GM20431 (cell line): Measurements from ENCODE around the gene ZNF785.

Experiments used
- in situ Hi-C: fragments of 300-500 bp; cut with MseI, MboI; formaldehyde crosslinking; loops from one replicate; pipeline ENCODE4 v1.15.0; 2020; ENCODE audit warnings: low sequenced_read_pairs; ENCODE audit not compliant: unreplicated experiment

Gene ZNF785

DNA sequence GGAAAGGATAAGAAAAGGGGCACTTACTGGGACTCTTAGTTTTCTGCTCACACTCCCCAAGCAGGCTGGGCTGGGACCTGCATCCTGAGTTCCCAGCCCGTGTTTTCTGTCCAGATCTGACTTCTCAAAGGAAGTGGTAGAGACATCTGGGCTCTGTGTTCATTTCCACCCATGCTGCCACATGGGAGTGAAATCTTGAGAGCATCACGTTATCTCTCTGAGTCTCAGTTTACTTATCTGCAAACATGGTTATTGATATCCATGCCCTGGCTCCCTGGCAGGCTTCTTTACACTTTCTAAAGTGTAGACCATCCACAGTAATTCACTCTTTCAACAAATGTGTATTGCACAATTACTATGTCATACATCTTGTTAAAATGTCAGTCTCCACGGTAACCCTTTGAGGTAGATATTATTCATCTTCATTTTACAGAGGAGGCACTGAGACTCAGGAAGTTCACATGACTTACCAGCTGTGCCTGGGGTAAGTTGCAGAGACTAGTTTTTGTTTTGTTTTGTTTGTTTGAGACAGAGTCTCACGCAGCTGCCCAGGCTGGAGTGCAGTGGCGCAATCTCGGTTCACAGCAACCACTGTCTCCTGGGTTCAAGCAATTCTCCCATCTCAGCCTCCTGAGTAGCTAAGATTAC lies 17.4 kb downstream of the ZNF785 start:
- in situ Hi-C loops: no loop called here

- in situ Hi-C loops: no loop called here
Observed at GRCh38 chr16:30567160-30567990, 18.1 kb downstream of the ZNF785 start.

- in situ Hi-C loops: no loop called here
Observed at GRCh38 chr16:30566531-30566930, 19.0 kb downstream of the ZNF785 start.

- in situ Hi-C loops: no loop called here
Observed at GRCh38 chr16:30565984-30566383, 19.5 kb downstream of the ZNF785 start.

- in situ Hi-C loops: no loop called here
Observed at GRCh38 chr16:30565526-30565925, 20.0 kb downstream of the ZNF785 start.

GRCh38 chr16:30562021-30562420 lies 23.5 kb downstream of the ZNF785 start:
- in situ Hi-C loops: no loop called here

DNA sequence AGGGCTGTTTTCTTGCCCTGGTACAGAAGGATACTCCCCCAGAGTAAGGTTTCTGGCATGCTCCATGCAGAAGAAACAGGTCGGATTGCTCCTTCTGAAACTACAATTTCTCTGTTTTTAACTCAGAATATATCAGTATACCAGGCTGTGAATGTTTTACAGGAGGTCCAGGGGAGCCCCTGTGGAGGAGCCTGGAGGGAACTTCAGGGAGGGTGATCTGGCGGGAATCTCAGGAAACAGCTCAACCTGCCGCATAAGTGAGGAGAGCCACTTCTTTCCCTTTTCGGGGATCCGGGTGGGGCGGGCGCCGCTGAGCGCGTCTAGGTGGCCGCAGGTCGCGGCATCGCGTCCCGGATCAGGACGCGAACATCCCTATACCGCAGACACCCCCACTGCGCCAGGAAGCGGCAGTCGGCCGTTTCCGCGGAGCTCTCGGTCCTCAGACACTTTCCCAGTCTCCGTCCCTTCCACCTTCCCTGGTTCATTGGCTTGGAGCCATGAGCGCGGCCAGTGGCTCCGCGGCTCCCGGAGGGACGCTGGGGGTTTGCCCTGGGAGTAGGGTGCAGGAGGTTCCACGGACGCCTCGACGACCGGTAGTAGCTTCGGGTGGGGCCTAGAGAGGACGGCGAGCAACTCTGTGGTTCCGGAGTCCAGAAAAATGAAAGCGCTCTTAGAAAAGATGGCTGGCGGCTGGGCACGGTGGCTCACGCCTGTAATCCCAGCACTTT lies 24.2 kb downstream of the ZNF785 start:
- in situ Hi-C loops: no loop called here

GRCh38 chr16:30559690-30560089 lies 25.8 kb downstream of the ZNF785 start:
- in situ Hi-C loops: no loop called here

GRCh38 chr16:30558789-30559377 lies 26.6 kb downstream of the ZNF785 start:
- in situ Hi-C loops: no loop called here

GRCh38 chr16:30557957-30558788 lies 27.3 kb downstream of the ZNF785 start, which contains the start of gene ZNF764:
Gene ZNF764 (minus strand): TSS chr16:30558374. CDS start chr16:30558182, 192 bp downstream.
- in situ Hi-C loops: no loop called here

DNA sequence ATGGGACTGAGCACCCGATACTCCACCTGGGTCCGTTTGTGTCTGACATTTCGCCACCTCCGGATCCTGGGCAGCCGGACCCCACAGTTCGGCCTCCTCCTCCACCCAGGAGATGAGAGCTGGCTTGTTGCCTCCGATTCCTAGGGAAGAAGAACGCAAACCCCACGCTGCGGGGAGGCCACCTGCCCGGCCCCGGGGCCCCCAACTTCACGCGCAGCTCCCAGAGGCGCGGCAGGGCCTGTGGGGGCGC lies 27.9 kb downstream of the ZNF785 start:
- in situ Hi-C loops: no loop called here

GRCh38 chr16:30556125-30556473 lies 29.4 kb downstream of the ZNF785 start:
- in situ Hi-C loops: no loop called here

DNA sequence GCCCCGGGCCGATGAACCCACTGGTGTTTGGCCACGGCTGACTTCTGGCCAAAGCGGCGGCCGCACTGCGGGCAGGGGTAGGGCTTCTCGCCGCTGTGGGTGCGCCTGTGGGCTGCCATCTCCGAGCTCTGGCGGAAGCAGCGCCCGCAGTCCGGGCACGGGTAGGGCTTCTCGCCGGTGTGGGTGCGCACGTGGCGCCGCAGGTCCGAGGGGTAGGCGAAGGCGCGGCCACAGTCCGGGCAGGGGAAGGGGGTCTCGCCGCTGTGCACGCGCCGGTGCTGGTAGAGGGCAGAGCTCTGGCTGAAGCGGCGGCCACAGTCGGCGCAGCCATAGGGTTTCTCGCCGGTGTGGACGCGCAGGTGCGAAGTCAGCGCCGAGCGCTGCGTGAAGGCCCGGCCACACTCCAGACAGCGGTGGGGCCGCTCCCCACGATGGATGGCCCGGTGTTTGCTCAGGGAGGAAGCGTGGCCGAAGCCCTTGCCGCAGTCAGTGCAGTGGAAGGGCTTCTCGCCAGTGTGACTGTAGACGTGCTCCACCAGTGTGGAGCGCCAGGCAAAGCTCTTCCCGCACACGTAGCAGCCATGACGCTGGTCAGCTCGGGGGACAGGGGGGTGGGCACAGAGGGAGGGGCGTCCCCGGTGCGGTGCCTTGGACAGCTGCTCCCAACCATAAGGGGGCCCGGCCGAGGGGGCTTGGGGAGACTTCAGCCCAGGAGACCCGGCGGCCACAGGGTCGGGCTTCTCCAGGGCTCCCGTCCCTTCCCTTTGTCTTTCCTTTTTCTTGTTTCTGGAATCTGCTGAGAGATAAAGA lies 30.0 kb downstream of the ZNF785 start:
- in situ Hi-C loops: no loop called here

GRCh38 chr16:30554557-30555314 lies 30.8 kb downstream of the ZNF785 start:
- in situ Hi-C loops: no loop called here

DNA sequence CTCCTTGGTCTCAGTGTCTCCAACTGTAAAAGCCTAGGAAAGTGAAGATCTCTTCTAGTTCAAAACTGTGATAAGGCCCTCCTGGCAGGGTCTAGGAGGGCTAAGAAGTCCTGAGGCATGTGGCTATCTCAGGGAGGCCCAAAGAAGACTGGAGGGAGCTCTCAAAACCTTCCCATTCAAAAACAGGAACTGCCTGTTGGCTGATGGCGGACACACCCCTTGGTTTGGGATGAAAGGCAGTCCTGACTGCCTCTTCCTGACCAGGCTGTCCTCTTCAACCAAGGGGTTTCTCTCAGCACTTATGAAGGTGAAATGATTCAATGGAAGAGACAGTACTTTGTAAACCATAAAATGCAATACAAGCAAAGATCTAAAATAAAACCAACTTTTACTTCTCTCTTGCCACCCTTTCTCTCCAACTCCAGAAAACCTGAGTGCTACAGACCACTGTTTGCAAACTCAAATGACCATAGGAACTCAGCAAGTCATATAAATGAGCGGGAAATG lies 32.1 kb downstream of the ZNF785 start:
- in situ Hi-C loops: no loop called here

- in situ Hi-C loops: no loop called here
Observed at GRCh38 chr16:30552956-30553355, 32.5 kb downstream of the ZNF785 start.

- in situ Hi-C loops: no loop called here
Observed at GRCh38 chr16:30551781-30552180, 33.7 kb downstream of the ZNF785 start.
